A673 (cell line): ENCODE results near the gene AKAP6. TPM values are rescaled to one million over a fixed set of nuclear protein-coding genes. Genes with fewer than 3 reads are reported as not detected.

ENCODE experiments used
- BruUV-seq: library from RNA; stranded (reverse); fragments of 400-500 nt; replicated peaks from 2 replicates; lab custom pipeline; 2021; lab: Mats Ljungman, UMichigan
- CTCF ChIA-PET: fragments of 300-600 bp; sonication (Branson Sonifier 250); formaldehyde crosslinking; loops from one replicate; lab custom pipeline; 2022; ENCODE audit warnings: antibody characterized with exemption; lab: Charles Lee
- POLR2A ChIA-PET: fragments of 300-600 bp; sonication (Branson Sonifier 250); formaldehyde crosslinking; loops from one replicate; lab custom pipeline; 2022; ENCODE audit warnings: antibody characterized with exemption; ENCODE audit not compliant: low non-redundant PET; lab: Charles Lee
- DNase-seq: peaks from one replicate; pipeline ENCODE4 v3.0.0-alpha.2; 2015; ENCODE audit warnings: low spot score
- H3K27ac ChIP-seq: fragments of 200-600 bp; sonication (generic); 2 replicates; pipeline ENCODE4 v1.5.1; 2016; ENCODE audit warnings: mixed run types, low read depth, mild to moderate bottlenecking, mixed read lengths, antibody characterized with exemption, low read length; ENCODE audit not compliant: poor library complexity, severe bottlenecking
- H3K27me3 ChIP-seq: fragments of 200-600 bp; sonication (generic); replicated peaks from 2 replicates; pipeline ENCODE4 v1.6.1; 2017; ENCODE audit warnings: mixed run types, low read depth, mild to moderate bottlenecking, mixed read lengths, antibody characterized with exemption, low read length; ENCODE audit not compliant: insufficient read depth, poor library complexity
- H3K36me3 ChIP-seq: fragments of 200-600 bp; sonication (generic); 2 replicates; pipeline ENCODE4 v1.6.1; 2016; ENCODE audit warnings: mixed run types, mild to moderate bottlenecking, mixed read lengths, antibody characterized with exemption, low read length; ENCODE audit not compliant: insufficient read depth, poor library complexity, severe bottlenecking
- H3K4me1 ChIP-seq: fragments of 200-600 bp; sonication (generic); 2 replicates; pipeline ENCODE4 v1.6.1; 2017; ENCODE audit warnings: mixed run types, mild to moderate bottlenecking, mixed read lengths, antibody characterized with exemption, low read length; ENCODE audit not compliant: insufficient read depth, poor library complexity, severe bottlenecking
- H3K4me3 ChIP-seq: fragments of 200-600 bp; sonication (generic); 2 replicates; pipeline ENCODE4 v1.5.1; 2016; ENCODE audit warnings: low read depth, mixed run types, mild to moderate bottlenecking, mixed read lengths, low read length; ENCODE audit not compliant: poor library complexity, severe bottlenecking
- H3K9me3 ChIP-seq: fragments of 200-600 bp; sonication (generic); 2 replicates; pipeline ENCODE4 v1.6.1; 2016; ENCODE audit warnings: mixed run types, low read depth, mild to moderate bottlenecking, mixed read lengths, antibody characterized with exemption, low read length; ENCODE audit not compliant: poor library complexity, severe bottlenecking
- CTCF ChIP-seq: fragments of 300-800, 200-600 bp; sonication (generic); conservative IDR thresholded peaks from 2 replicates; pipeline ENCODE4 v1.5.1; 2017; ENCODE audit warnings: low read depth, mild to moderate bottlenecking, antibody characterized with exemption, low read length, moderate library complexity, mixed read lengths
- EZH2 ChIP-seq: fragments of 200-600 bp; sonication (generic); IDR thresholded peaks from 2 replicates; pipeline ENCODE4 v1.6.1; 2017; ENCODE audit warnings: borderline replicate concordance, low read depth, mild to moderate bottlenecking, mixed read lengths, antibody characterized with exemption, low read length; ENCODE audit not compliant: poor library complexity, severe bottlenecking
- intact Hi-C: fragments of 100-400 bp; cut with micrococcal nuclease; formaldehyde crosslinking; loops from one replicate; pipeline ENCODE4 v1.10.0; 2022; ENCODE audit not compliant: unreplicated experiment
- total RNA-seq: library from RNA; stranded (reverse); gene quantifications from 2 replicates; pipeline ENCODE4 v1.2.3, GENCODE V29; 2021

The AKAP6 gene
- total RNA-seq, 1 experiment from 2014 or later, result 0.73 TPM

GRCh38 chr14:32438517-32438916 is 109.4 kb downstream of the AKAP6 start:
- POLR2A ChIA-PET, result no interaction called here
- Histone ChIP-seq H3K27me3 (no peaks in the 10 kb centered on the region), H3K4me3 (no peak overlapping the region), H3K4me1 (no peaks in the 10 kb centered on the region), H3K36me3 (no peaks in the 10 kb centered on the region), H3K27ac (no peak overlapping the region), H3K9me3 (no peaks in the 10 kb centered on the region)
- BruUV-seq, result no TSS peak
- no peak for TF ChIP-seq CTCF
- no peak for TF ChIP-seq EZH2
- CTCF ChIA-PET, result no interaction called here
- intact Hi-C loops, result no loop called here
- no peak for DNase-seq

GRCh38 chr14:32443890-32444661 is 115.0 kb downstream of the AKAP6 start:
- H3K36me3 ChIP-seq, result no peaks in the 10 kb centered on the region
- no peak overlapping the region for H3K27ac ChIP-seq
- H3K4me3 ChIP-seq, result no peak overlapping the region
- TF ChIP-seq CTCF (no peak), EZH2 (no peak)
- H3K9me3 ChIP-seq, result no peaks in the 10 kb centered on the region
- no peaks in the 10 kb centered on the region for H3K27me3 ChIP-seq
- CTCF ChIA-PET, result no interaction called here
- intact Hi-C loops, result no loop called here
- H3K4me1 ChIP-seq, result no peaks in the 10 kb centered on the region
- BruUV-seq, result no TSS peak
- no peak for DNase-seq
- POLR2A ChIA-PET, result no interaction called here

DNA sequence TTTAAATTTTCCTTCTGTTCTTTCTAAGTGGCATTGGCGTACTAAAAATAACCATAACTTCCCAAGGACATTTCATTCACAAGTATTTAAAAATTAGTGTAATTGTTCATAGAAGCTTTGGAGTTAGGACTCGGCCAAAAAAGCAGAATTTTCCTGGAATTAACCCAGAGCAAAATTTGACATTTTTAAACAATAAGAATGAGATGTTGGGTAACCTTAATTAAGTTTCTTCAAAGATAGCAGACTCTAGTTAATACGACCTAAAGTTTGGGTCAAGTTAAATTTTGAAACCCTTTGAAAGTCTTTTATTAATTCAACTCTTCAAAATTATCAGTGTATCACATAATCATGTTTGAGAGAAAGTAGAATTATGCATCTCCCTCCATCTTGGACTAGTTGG is 118.3 kb downstream of the AKAP6 start:
- Histone ChIP-seq H3K4me3 (no peak overlapping the region), H3K4me1 (no peaks in the 10 kb centered on the region), H3K27ac (no peak overlapping the region), H3K27me3 (no peaks in the 10 kb centered on the region), H3K36me3 (no peaks in the 10 kb centered on the region), H3K9me3 (no peaks in the 10 kb centered on the region)
- TF ChIP-seq CTCF (no peak), EZH2 (no peak)
- no peak for DNase-seq
- POLR2A ChIA-PET, result no interaction called here
- BruUV-seq, result no TSS peak
- CTCF ChIA-PET, result no interaction called here
- intact Hi-C loops, result no loop called here
